Thyroid gland (tissue), 4 donors: ENCODE results near the gene APOC4. TPM values are rescaled to one million over a fixed set of nuclear protein-coding genes. Genes with fewer than 3 reads are reported as not detected.

Source experiments
- DNase-seq, 2 donors: peaks; one replicate each; pipeline ENCODE4 v3.0.0-alpha.2; 2019
- H3K27ac ChIP-seq, 3 donors: fragments of 200-600 bp; sonication (generic); 1 replicate in 2 of 3; 2 replicates in 1 of 3; pipeline ENCODE4 v1.5.1; 2016 to 2019; ENCODE audit warnings: mild to moderate bottlenecking in 1 of 3, moderate library complexity in 1 of 3
- H3K27me3 ChIP-seq: fragments of 200-600 bp; sonication (generic); one replicate; pipeline ENCODE4 v1.5.1; 2019
- H3K36me3 ChIP-seq, 2 donors: fragments of 200-600 bp; sonication (generic); one replicate each; pipeline ENCODE4 v1.5.1; 2016 to 2019
- H3K4me1 ChIP-seq, 2 donors: fragments of 200-600 bp; sonication (generic); one replicate each; pipeline ENCODE4 v1.5.1; 2017 to 2019
- H3K4me3 ChIP-seq, 3 donors: fragments of 200-600 bp; sonication (generic); replicated peaks in 1 of 3; 1 replicate in 2 of 3; 2 replicates in 1 of 3; pipeline ENCODE4 v1.5.1; 2016; ENCODE audit warnings: mild to moderate bottlenecking in 1 of 3
- H3K9me3 ChIP-seq: fragments of 200-600 bp; sonication (generic); one replicate; pipeline ENCODE4 v1.5.1; 2017
- POLR2A ChIP-seq, 2 donors: fragments of 450-650 bp; IDR thresholded peaks; one replicate each; pipeline ENCODE4 v1.6.1; 2017; ENCODE audit warnings: antibody characterized with exemption in 2 of 2, mild to moderate bottlenecking in 2 of 2, moderate library complexity in 1 of 2
- WGBS, 2 donors: methylation state at CpG; one replicate each; pipeline ENCODE4 v1.1.5; 2017; 5-methylcytosine and 5-hydroxymethylcytosine counted together
- intact Hi-C: fragments of 100-400 bp; cut with DNase I; formaldehyde crosslinking; loops from one replicate; pipeline ENCODE4 v1.15.1; 2023
- total RNA-seq, 4 donors: library from RNA; depleted of rRNA; stranded (reverse); fragments of >200 nt; gene quantifications; one replicate each; pipeline ENCODE4 v1.2.3, GENCODE V29; 2016
- TF ChIP-seq, protein P1 (sequence below), 6 experiments: fragments of 200-600 bp in 3 of 6; fragments of 450-650 bp in 3 of 6; sonication (generic) in 3 of 6; IDR thresholded peaks; one replicate each; pipeline ENCODE4 v1.5.1; 2016 to 2019; ENCODE audit warnings: antibody characterized with exemption in 6 of 6, mild to moderate bottlenecking in 2 of 6, inconsistent platforms in 1 of 6, moderate library complexity in 1 of 6

Gene APOC4
- total RNA-seq, 4 donors from 2014 or later: not detected

DNA sequence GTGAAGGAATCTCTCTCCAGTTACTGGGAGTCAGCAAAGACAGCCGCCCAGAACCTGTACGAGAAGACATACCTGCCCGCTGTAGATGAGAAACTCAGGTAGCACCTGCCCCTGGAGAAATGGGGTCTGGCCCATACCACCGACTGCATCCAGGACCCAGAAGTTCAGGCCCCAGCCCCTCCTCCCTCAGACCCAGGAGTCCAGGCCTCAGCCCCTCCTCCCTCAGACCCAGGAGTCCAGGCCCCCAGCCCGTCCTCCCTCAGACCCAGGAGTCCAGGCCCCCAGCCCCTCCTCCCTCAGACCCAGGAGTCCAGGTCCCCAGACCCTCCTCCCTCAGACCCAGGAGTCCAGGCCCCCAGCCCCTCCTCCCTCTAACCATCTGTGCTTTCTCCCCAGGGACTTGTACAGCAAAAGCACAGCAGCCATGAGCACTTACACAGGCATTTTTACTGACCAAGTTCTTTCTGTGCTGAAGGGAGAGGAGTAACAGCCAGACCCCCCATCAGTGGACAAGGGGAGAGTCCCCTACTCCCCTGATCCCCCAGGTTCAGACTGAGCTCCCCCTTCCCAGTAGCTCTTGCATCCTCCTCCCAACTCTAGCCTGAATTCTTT is 6.8 kb downstream of the APOC4 start:
- Histone ChIP-seq H3K27me3 (no peaks in the 10 kb centered on the region), H3K36me3 (peaks cover 0 to 4% of the 10 kb centered on the region in 2 donors), H3K27ac (no peak overlapping the region), H3K9me3 (no peaks in the 10 kb centered on the region), H3K4me1 (peaks cover 10 to 11% of the 10 kb centered on the region in 2 donors), H3K4me3 (no peak overlapping the region)
- 78 to 85% methylated on average over 3 to 4 of the region's 5 CpGs for WGBS, 2 donors
- intact Hi-C loops: no loop called here
- TF ChIP-seq, protein P1, sequence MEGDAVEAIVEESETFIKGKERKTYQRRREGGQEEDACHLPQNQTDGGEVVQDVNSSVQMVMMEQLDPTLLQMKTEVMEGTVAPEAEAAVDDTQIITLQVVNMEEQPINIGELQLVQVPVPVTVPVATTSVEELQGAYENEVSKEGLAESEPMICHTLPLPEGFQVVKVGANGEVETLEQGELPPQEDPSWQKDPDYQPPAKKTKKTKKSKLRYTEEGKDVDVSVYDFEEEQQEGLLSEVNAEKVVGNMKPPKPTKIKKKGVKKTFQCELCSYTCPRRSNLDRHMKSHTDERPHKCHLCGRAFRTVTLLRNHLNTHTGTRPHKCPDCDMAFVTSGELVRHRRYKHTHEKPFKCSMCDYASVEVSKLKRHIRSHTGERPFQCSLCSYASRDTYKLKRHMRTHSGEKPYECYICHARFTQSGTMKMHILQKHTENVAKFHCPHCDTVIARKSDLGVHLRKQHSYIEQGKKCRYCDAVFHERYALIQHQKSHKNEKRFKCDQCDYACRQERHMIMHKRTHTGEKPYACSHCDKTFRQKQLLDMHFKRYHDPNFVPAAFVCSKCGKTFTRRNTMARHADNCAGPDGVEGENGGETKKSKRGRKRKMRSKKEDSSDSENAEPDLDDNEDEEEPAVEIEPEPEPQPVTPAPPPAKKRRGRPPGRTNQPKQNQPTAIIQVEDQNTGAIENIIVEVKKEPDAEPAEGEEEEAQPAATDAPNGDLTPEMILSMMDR (IDR thresholded peaks at IDR 0.05): no peak
- no peak for TF ChIP-seq POLR2A (IDR thresholded peaks at IDR 0.05)
- no peak for DNase-seq

DNA sequence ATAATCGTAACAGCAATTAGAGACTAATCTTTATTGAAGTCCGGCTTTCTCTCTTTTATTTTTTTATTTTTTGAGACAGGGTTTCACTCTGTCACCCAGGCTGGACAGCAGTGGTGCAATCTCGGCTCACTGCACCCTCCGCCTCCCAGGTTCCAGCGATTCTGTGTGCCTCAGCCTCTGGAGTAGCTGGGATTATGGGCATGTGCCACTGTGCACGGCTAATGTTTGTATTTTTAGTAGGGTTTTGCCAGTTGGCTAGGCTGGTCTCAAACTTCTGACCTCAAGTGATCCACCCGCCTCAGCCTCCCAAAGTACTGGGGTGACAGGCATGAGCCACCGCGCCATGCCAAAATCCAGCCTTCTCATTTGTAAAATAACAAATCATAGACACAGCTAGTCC is 7.5 kb downstream of the APOC4 start:
- Histone ChIP-seq H3K4me3 (no peak overlapping the region), H3K4me1 (peaks cover 14 to 16% of the 10 kb centered on the region in 2 donors), H3K9me3 (no peaks in the 10 kb centered on the region), H3K36me3 (peaks cover 0 to 4% of the 10 kb centered on the region in 2 donors), H3K27ac (no peak overlapping the region), H3K27me3 (no peaks in the 10 kb centered on the region)
- 76 to 94% methylated on average over 9 of the region's 9 CpGs for WGBS, 2 donors
- DNase-seq: no peak
- no peak for TF ChIP-seq POLR2A (IDR thresholded peaks at IDR 0.05)
- TF ChIP-seq, protein P1 (IDR thresholded peaks at IDR 0.05): no peak
- intact Hi-C loops: no loop called here

DNA sequence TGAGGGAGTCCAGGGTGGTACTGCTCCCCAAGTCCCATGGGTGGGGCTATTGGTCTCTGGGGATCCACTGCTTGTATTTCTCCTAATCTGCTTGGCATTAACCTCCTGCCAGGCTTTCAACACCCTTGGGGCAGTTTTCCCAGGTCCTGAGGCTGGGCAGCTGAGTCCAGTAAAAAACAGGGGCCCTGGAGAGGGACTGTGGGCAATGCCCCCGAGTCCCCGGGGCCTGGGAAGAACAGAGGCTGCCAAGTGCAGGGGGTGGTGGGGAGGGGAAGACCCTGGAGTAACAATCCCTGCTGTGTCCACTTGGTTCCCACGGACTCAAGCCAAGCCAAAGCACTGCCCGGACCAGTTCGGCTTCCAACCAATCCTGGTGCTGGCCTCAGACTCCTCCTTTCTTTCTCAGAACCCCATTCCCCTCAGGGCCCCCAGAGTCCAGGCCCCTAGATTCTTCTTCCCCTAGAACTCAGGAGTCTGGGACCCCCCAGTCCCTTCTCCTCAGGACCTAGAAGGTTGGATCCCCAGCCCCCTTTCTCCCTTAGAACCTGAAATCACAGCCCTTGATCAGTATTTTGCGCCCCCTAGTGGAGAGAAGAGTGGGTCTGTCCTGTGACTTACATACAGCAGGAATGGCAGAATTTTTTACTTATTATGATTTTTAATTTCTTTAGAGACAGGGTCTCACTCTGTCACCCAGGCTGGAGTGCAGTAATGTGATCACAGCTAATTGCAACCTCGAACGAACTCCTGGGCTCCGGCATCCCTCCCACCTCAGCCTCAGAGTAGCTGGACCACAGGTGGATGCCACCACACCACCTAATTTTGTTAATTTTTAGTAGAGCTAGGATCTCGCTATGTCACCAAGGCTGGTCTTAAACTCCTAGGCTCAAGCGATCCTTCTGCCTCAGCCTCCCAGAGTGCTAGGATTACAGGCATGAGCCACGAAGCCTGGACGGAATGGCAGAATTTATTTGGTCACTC is 9.4 kb downstream of the APOC4 start:
- Histone ChIP-seq H3K36me3 (peaks cover 0 to 4% of the 10 kb centered on the region in 2 donors), H3K4me3 (no peak overlapping the region), H3K4me1 (peaks cover 20 to 23% of the 10 kb centered on the region in 2 donors), H3K27me3 (no peaks in the 10 kb centered on the region), H3K9me3 (no peaks in the 10 kb centered on the region), H3K27ac (no peak overlapping the region)
- intact Hi-C loops: loop anchor here (2.0 to 10.0 kb wide), 2 partner anchors 47 to 167 kb away; partner anchors contain the start of gene APOE
- 36 to 43% methylated on average over 13 of the region's 13 CpGs for WGBS, 2 donors
- peak; percentile 60 to 66 for DNase-seq
- TF ChIP-seq, protein P1 (IDR thresholded peaks at IDR 0.05): peak; percentile 66 to 89 (median 78)
- TF ChIP-seq POLR2A (IDR thresholded peaks at IDR 0.05): no peak

DNA sequence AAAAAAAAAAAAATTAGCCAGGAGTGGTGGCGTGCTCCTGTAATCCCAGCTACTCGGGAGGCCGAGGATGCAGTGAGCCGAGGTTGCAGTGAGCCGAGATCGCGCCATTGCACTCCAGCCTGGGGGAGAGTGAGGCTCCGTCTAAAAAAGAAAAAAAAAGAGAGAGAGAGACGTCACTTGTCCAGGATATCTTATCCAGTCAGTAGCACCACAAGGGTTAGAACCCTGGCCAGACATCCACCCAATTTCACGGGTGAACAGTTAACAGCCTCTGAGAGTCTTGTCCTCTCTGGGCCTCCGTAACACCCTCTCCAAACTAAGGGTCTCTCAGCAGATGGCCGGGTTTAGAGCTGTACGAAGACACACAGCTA is 12.2 kb downstream of the APOC4 start:
- WGBS, 2 donors: 24 to 36% methylated on average over 13 of the region's 13 CpGs
- Histone ChIP-seq H3K36me3 (peaks cover 0 to 4% of the 10 kb centered on the region in 2 donors), H3K9me3 (no peaks in the 10 kb centered on the region), H3K27me3 (no peaks in the 10 kb centered on the region), H3K27ac (peak overlapping the region; percentile 89 to 94 (median 93)), H3K4me3 (peak overlapping the region; percentile 35 to 98 (median 93)), H3K4me1 (peaks cover 25 to 29% of the 10 kb centered on the region in 2 donors)
- intact Hi-C loops: loop anchor here (10.0 kb wide), 1 partner anchor 169 kb away; no protein-coding TSS in a partner anchor
- TF ChIP-seq, protein P1 (IDR thresholded peaks at IDR 0.05): no peak
- DNase-seq: no peak
